Measurements from ENCODE around the gene DAB1. TPM values are rescaled to one million over a fixed set of nuclear protein-coding genes. Genes with fewer than 3 reads are reported as not detected.

The DAB1 gene
- total and polyA plus RNA-seq, 7 experiments from 2014 or later = 0.27 to 1.9 (median 0.43) TPM; not detected in 1

DNA sequence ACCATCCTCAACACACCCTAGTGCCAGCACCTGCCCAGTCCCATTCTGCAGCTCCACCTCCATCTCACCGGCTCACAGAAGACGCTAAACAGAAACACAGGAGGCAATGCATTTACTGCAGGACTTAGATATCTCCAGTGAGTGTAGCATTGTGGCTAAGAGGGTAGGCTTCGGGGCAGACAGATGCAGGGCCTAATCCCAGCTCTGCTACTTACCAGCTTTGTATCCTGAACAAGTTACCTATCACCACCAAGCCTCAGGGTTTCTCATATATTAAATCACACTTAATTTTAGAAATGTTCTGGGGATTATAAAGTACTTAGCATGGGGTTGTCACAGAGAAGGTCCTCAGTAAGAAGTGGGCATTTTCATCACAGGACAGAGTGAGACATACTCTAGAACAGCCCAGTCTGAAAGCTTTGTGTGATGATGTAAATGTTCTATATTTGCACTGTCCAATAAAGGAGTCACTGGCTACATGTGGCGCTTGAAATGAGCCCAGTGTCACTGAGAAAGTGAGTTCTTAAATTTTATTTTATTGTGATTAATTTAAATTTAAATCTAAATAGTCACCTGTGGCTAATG, 308.7 kb downstream of the DAB1 start:
- POLR2A ChIA-PET = no interaction called here
- Mint-ChIP-seq H3K4me3 (no peak overlapping the region), H3K27ac (no peak overlapping the region), H3K27me3 (peaks cover 0 to 7% (median 0%) of the 10 kb centered on the region in 5 donors), H3K9me3 (peaks cover 0 to 4% (median 0%) of the 10 kb centered on the region in 11 donors), H3K36me3 (no peaks in the 10 kb centered on the region), H3K4me1 (no peaks in the 10 kb centered on the region)
- Histone ChIP-seq H3K9me3 (ENCODE audit: control insufficient read depth in 2 of 3, low read length in 3 of 3) (no peaks in the 10 kb centered on the region), H3K27me3 (ENCODE audit: control insufficient read depth in 2 of 2, insufficient read depth in 2 of 2, low read length in 2 of 2) (no peaks in the 10 kb centered on the region), H3K4me3 (ENCODE audit: low read length) (no peak overlapping the region), H3K4me1 (ENCODE audit: control insufficient read depth in 2 of 2, insufficient read depth in 2 of 2, low read length in 2 of 2) (no peaks in the 10 kb centered on the region), H3K27ac (ENCODE audit: low read depth, low read length) (no peak overlapping the region), H3K36me3 (ENCODE audit: control insufficient read depth in 2 of 3, insufficient read depth in 3 of 3, low read length in 3 of 3) (no peaks in the 10 kb centered on the region)
- intact Hi-C loops (cut with micrococcal nuclease) = no loop called here
- ATAC-seq (no peak), DNase-seq (no peak)
- CTCF ChIA-PET = no interaction called here

DNA sequence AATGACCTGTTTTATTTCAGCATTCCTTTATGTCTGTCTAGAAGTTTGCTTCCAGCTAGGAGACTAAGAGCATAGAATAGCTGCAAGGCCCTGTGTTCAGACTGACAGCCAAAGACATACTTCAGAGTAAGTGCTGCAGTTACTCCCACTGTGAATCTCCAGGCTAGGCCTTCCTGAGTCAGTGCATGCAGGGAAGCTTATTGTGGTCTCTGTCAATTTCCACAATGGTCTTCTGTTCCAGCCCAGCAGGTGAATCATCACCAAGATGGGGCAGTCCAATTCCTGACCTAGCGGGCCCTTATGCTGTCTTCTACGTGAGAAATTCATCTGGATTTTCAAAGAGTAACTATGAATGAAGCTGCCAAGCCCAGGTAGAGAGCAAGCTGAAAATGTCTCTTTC, 311.7 kb downstream of the DAB1 start:
- Histone ChIP-seq H3K4me3 (ENCODE audit: low read length) (no peak overlapping the region), H3K9me3 (ENCODE audit: control insufficient read depth in 2 of 3, low read length in 3 of 3) (no peaks in the 10 kb centered on the region), H3K36me3 (ENCODE audit: control insufficient read depth in 2 of 3, insufficient read depth in 3 of 3, low read length in 3 of 3) (no peaks in the 10 kb centered on the region), H3K27ac (ENCODE audit: low read depth, low read length) (no peak overlapping the region), H3K27me3 (ENCODE audit: control insufficient read depth in 2 of 2, insufficient read depth in 2 of 2, low read length in 2 of 2) (no peaks in the 10 kb centered on the region), H3K4me1 (ENCODE audit: control insufficient read depth in 2 of 2, insufficient read depth in 2 of 2, low read length in 2 of 2) (no peaks in the 10 kb centered on the region)
- no peaks in the 10 kb centered on the region for H3K36me3 Mint-ChIP-seq
- CTCF ChIA-PET = no interaction called here
- no peak overlapping the region for H3K4me3 Mint-ChIP-seq
- H3K27me3 Mint-ChIP-seq = peaks cover 0 to 7% (median 6%) of the 10 kb centered on the region in 5 donors
- DNase-seq (no peak), ATAC-seq (no peak)
- peaks cover 0 to 4% (median 0%) of the 10 kb centered on the region in 11 donors for H3K9me3 Mint-ChIP-seq
- POLR2A ChIA-PET = no interaction called here
- intact Hi-C loops (cut with micrococcal nuclease) = no loop called here
- no peaks in the 10 kb centered on the region for H3K4me1 Mint-ChIP-seq
- H3K27ac Mint-ChIP-seq = no peak overlapping the region

DNA sequence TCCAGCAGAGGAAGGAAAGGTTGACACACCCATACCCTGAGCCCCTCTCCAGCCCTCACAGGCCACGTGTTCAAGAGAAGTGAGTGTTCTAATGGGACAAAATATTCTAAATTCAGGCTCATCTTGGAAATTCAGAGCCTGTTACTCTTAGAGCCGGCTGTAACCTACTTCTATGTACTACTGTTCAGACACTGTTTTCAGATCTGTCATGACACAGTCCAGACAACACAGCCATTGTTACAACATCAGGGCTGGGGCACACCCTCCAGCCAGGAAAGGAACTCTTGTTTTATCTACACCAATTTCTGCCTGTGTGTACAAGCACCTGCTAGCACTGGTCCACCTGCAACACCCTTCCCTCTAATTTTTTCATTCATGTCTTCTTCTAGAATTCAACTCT, 312.7 kb downstream of the DAB1 start:
- H3K36me3 Mint-ChIP-seq = no peaks in the 10 kb centered on the region
- peaks cover 0 to 7% (median 6%) of the 10 kb centered on the region in 5 donors for H3K27me3 Mint-ChIP-seq
- no peak overlapping the region for H3K4me3 Mint-ChIP-seq
- DNase-seq (no peak), ATAC-seq (no peak)
- Histone ChIP-seq H3K4me3 (ENCODE audit: low read length) (no peak overlapping the region), H3K27ac (ENCODE audit: low read depth, low read length) (no peak overlapping the region), H3K4me1 (ENCODE audit: control insufficient read depth in 2 of 2, insufficient read depth in 2 of 2, low read length in 2 of 2) (no peaks in the 10 kb centered on the region), H3K36me3 (ENCODE audit: control insufficient read depth in 2 of 3, insufficient read depth in 3 of 3, low read length in 3 of 3) (no peaks in the 10 kb centered on the region), H3K27me3 (ENCODE audit: control insufficient read depth in 2 of 2, insufficient read depth in 2 of 2, low read length in 2 of 2) (no peaks in the 10 kb centered on the region), H3K9me3 (ENCODE audit: control insufficient read depth in 2 of 3, low read length in 3 of 3) (no peaks in the 10 kb centered on the region)
- POLR2A ChIA-PET = no interaction called here
- no peak overlapping the region for H3K27ac Mint-ChIP-seq
- intact Hi-C loops (cut with micrococcal nuclease) = no loop called here
- H3K9me3 Mint-ChIP-seq = peaks cover 0 to 4% (median 0%) of the 10 kb centered on the region in 11 donors
- H3K4me1 Mint-ChIP-seq = no peaks in the 10 kb centered on the region
- CTCF ChIA-PET = no interaction called here

- H3K36me3 Mint-ChIP-seq = no peaks in the 10 kb centered on the region
- ATAC-seq (no peak), DNase-seq (no peak)
- H3K9me3 Mint-ChIP-seq = peaks cover 0 to 4% (median 0%) of the 10 kb centered on the region in 11 donors
- no peak overlapping the region for H3K4me3 Mint-ChIP-seq
- Histone ChIP-seq H3K9me3 (ENCODE audit: control insufficient read depth in 2 of 3, low read length in 3 of 3) (no peaks in the 10 kb centered on the region), H3K36me3 (ENCODE audit: control insufficient read depth in 2 of 3, insufficient read depth in 3 of 3, low read length in 3 of 3) (no peaks in the 10 kb centered on the region), H3K27me3 (ENCODE audit: control insufficient read depth in 2 of 2, insufficient read depth in 2 of 2, low read length in 2 of 2) (no peaks in the 10 kb centered on the region), H3K27ac (ENCODE audit: low read depth, low read length) (no peak overlapping the region), H3K4me3 (ENCODE audit: low read length) (no peak overlapping the region), H3K4me1 (ENCODE audit: control insufficient read depth in 2 of 2, insufficient read depth in 2 of 2, low read length in 2 of 2) (no peaks in the 10 kb centered on the region)
- ChIA-PET CTCF (no interaction called here), POLR2A (no interaction called here)
- no peaks in the 10 kb centered on the region for H3K4me1 Mint-ChIP-seq
- intact Hi-C loops (cut with micrococcal nuclease) = no loop called here
- peaks cover 0 to 7% (median 6%) of the 10 kb centered on the region in 5 donors for H3K27me3 Mint-ChIP-seq
- no peak overlapping the region for H3K27ac Mint-ChIP-seq
Observed at GRCh38 chr1:57109883-57110282, 314.0 kb downstream of the DAB1 start.

- DNase-seq (no peak), ATAC-seq (no peak)
- Mint-ChIP-seq H3K27ac (no peak overlapping the region), H3K4me3 (no peak overlapping the region), H3K27me3 (peaks cover 0 to 11% (median 6%) of the 10 kb centered on the region in 5 donors), H3K4me1 (no peaks in the 10 kb centered on the region), H3K36me3 (no peaks in the 10 kb centered on the region), H3K9me3 (peaks cover 0 to 5% (median 0%) of the 10 kb centered on the region in 11 donors)
- POLR2A ChIA-PET = no interaction called here
- Histone ChIP-seq H3K9me3 (ENCODE audit: control insufficient read depth in 2 of 3, low read length in 3 of 3) (no peaks in the 10 kb centered on the region), H3K4me3 (ENCODE audit: low read length) (no peak overlapping the region), H3K27ac (ENCODE audit: low read depth, low read length) (no peak overlapping the region), H3K4me1 (ENCODE audit: control insufficient read depth in 2 of 2, insufficient read depth in 2 of 2, low read length in 2 of 2) (no peaks in the 10 kb centered on the region), H3K36me3 (ENCODE audit: control insufficient read depth in 2 of 3, insufficient read depth in 3 of 3, low read length in 3 of 3) (no peaks in the 10 kb centered on the region), H3K27me3 (ENCODE audit: control insufficient read depth in 2 of 2, insufficient read depth in 2 of 2, low read length in 2 of 2) (no peaks in the 10 kb centered on the region)
- intact Hi-C loops (cut with micrococcal nuclease) = no loop called here
- CTCF ChIA-PET = no interaction called here
Observed at GRCh38 chr1:57109247-57109646, 314.6 kb downstream of the DAB1 start.

DNA sequence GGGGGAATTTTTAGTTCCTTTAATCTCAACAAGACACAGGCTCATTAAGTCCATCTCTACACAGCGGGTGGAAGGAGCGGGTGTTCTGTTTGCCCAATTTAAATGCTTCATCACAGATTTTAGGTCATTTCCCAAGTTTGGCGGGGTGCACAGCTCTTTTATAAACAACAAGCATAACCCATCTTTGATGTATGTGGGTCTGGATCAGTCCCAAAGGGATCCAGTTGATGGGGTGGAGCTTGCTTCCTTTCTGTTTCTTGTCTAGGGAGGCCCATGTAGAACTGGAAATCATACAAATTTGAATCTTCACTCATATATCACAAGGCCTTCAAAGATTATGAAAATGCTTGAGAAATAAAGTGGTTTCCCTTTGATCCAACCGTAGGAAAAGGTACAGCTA, 317.6 kb downstream of the DAB1 start:
- no peaks in the 10 kb centered on the region for H3K36me3 Mint-ChIP-seq
- no peak overlapping the region for H3K27ac Mint-ChIP-seq
- POLR2A ChIA-PET = no interaction called here
- H3K4me3 ChIP-seq (ENCODE audit: low read length) = no peak overlapping the region
- H3K9me3 Mint-ChIP-seq = peaks cover 0 to 5% (median 0%) of the 10 kb centered on the region in 11 donors
- H3K4me1 Mint-ChIP-seq = no peaks in the 10 kb centered on the region
- CTCF ChIA-PET = no interaction called here
- no peak overlapping the region for H3K27ac ChIP-seq (ENCODE audit: low read depth, low read length)
- no peaks in the 10 kb centered on the region for H3K9me3 ChIP-seq (ENCODE audit: control insufficient read depth in 2 of 3, low read length in 3 of 3)
- no peaks in the 10 kb centered on the region for H3K27me3 ChIP-seq (ENCODE audit: control insufficient read depth in 2 of 2, insufficient read depth in 2 of 2, low read length in 2 of 2)
- H3K36me3 ChIP-seq (ENCODE audit: control insufficient read depth in 2 of 3, insufficient read depth in 3 of 3, low read length in 3 of 3) = no peaks in the 10 kb centered on the region
- H3K4me1 ChIP-seq (ENCODE audit: control insufficient read depth in 2 of 2, insufficient read depth in 2 of 2, low read length in 2 of 2) = no peaks in the 10 kb centered on the region
- no peak overlapping the region for H3K4me3 Mint-ChIP-seq
- intact Hi-C loops (cut with micrococcal nuclease) = no loop called here
- peaks cover 0 to 9% (median 6%) of the 10 kb centered on the region in 5 donors for H3K27me3 Mint-ChIP-seq
- DNase-seq (no peak), ATAC-seq (no peak)

DNA sequence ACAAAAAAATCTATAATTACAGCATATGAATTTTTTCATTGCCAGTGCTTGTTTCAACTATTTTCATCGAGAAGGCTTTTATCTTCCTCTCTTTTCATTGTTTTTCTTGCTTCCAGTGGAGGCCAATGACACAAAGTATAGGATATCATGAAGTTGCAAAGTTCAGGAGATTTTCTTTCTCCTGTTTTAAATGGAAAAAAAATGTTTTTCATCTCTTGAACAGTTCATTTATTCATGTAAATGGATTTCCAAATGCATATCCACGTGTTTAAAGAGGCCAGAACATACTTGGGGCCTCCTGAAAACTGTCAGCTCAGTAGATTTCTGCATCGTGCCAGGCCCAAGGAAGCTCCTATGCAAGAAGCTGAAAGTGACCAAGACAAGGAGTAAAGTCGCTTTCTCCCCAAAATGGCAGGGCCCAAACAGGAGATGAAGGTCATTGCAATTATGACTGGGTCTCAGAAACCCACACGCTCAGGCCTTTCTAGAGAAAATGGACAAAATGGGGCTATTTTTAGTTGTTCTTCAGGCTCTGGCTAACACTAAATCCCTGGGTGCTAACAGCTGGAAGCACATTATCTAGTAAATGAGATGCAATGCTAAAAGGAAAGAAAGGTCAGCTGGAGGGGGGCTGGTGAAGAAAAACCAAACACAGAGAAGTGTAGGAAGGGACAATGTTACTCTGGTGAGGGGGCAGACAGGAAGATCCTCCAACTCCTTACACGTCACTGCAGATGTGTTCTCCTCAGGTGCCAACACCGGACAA, 321.1 kb downstream of the DAB1 start:
- ChIA-PET CTCF (no interaction called here), POLR2A (no interaction called here)
- no peak overlapping the region for H3K4me3 Mint-ChIP-seq
- no peak for DNase-seq
- Histone ChIP-seq H3K4me3 (ENCODE audit: low read length) (no peak overlapping the region), H3K27ac (ENCODE audit: low read depth, low read length) (no peak overlapping the region), H3K36me3 (ENCODE audit: control insufficient read depth in 2 of 3, insufficient read depth in 3 of 3, low read length in 3 of 3) (no peaks in the 10 kb centered on the region), H3K27me3 (ENCODE audit: control insufficient read depth in 2 of 2, insufficient read depth in 2 of 2, low read length in 2 of 2) (no peaks in the 10 kb centered on the region), H3K9me3 (ENCODE audit: control insufficient read depth in 2 of 3, low read length in 3 of 3) (no peaks in the 10 kb centered on the region), H3K4me1 (ENCODE audit: control insufficient read depth in 2 of 2, insufficient read depth in 2 of 2, low read length in 2 of 2) (no peaks in the 10 kb centered on the region)
- ATAC-seq = no peak
- no peaks in the 10 kb centered on the region for H3K4me1 Mint-ChIP-seq
- intact Hi-C loops (cut with micrococcal nuclease) = no loop called here
- H3K27ac Mint-ChIP-seq = no peak overlapping the region
- H3K27me3 Mint-ChIP-seq = peaks cover 0 to 15% (median 4%) of the 10 kb centered on the region in 5 donors
- no peaks in the 10 kb centered on the region for H3K36me3 Mint-ChIP-seq
- H3K9me3 Mint-ChIP-seq = peaks cover 0 to 3% (median 0%) of the 10 kb centered on the region in 11 donors
